Measurements from ENCODE around the gene RMDN3.

Gene RMDN3

DNA sequence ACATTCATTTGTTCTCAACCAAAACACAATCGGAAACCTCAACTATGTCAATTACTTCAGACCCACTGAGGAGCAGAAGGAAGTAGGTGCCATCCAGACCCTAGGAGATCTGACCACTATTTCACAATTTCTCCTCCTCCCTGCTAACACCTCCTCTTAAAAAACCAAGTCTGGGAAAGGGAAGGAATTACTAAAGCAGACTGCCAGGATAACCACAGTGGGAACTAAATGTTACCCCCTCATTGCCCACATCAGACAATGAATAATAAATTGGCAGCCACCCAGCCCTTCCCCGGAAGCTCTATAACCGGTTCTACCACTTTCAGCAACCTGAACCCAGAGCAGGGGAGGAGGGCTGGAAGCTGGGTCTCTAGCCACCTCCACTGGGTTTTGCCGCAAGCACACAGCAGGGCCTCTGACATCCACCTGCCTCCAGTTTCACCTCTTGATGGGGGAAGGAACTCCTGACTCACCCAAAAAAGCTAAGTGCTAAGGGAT, 32.3 kb upstream of the RMDN3 start:
- no peaks in the 10 kb centered on the region for H3K9me3 ChIP-seq (ENCODE audit: insufficient read depth, low read length, severe bottlenecking)
- no peaks in the 10 kb centered on the region for H3K27me3 ChIP-seq (ENCODE audit: insufficient read depth, low read length, poor library complexity)
- peak overlapping the region; percentile 43 for H3K27ac ChIP-seq (ENCODE audit: low read length)
- peaks cover 36% of the 10 kb centered on the region for H3K79me2 ChIP-seq (ENCODE audit: insufficient read depth, low read length)
- peaks cover 2% of the 10 kb centered on the region; the same call in 1 of the 2 replicates for H3K36me3 ChIP-seq (ENCODE audit: insufficient read depth, low read length)
- H3K4me2 ChIP-seq (ENCODE audit: insufficient read depth, low read length) = peak overlapping the region; percentile 23; the same call in 1 of the 2 replicates
- H3K9ac ChIP-seq (ENCODE audit: low read depth, low read length) = no peak overlapping the region
- no peak for TF ChIP-seq CTCF (IDR thresholded peaks at IDR 0.05; ENCODE audit: borderline replicate concordance, extremely low read depth, low read length, poor library complexity, severe bottlenecking)
- no peak for TF ChIP-seq EZH2 (IDR thresholded peaks at IDR 0.05; ENCODE audit: borderline replicate concordance, low read depth, low read length, severe bottlenecking)
- ATAC-seq (ENCODE audit: insufficient read depth, low read depth) (peak; percentile 85), DNase-seq (peak; percentile 80)
- H3K4me3 ChIP-seq (ENCODE audit: low read depth in 1 of 2, low read length in 2 of 2) = no peak overlapping the region
- peaks cover 36% of the 10 kb centered on the region; the same call in 1 of the 2 replicates for H4K20me1 ChIP-seq (ENCODE audit: insufficient read depth, low read length)
- H3K4me1 ChIP-seq (ENCODE audit: insufficient read depth, low read length) = peaks cover 33% of the 10 kb centered on the region
- H2AFZ ChIP-seq (ENCODE audit: low read depth, low read length) = no peak overlapping the region

DNA sequence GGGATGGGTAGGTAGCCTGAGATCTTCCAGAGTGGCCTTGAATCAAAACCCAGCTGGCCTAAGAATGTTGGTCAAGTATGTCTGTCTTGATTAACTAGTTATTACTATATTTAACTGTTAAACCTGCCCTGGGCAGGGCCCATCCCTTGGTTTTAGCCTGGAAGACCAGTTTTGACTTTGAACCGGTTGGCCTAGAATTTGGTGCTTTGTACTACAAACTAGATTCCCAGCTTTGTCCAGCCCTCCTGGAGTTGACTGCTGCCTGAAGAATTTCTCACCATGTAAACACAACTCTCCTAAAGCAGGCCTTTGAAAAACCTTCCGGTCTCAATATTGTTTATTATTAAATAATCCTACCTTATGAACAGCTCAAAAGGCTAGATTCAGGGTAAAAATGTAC, 30.8 kb upstream of the RMDN3 start:
- no peak overlapping the region for H2AFZ ChIP-seq (ENCODE audit: low read depth, low read length)
- H3K4me3 ChIP-seq (ENCODE audit: low read depth in 1 of 2, low read length in 2 of 2) = no peak overlapping the region
- H4K20me1 ChIP-seq (ENCODE audit: insufficient read depth, low read length) = peaks cover 37% of the 10 kb centered on the region; the same call in 1 of the 2 replicates
- peaks cover 2% of the 10 kb centered on the region; the same call in 1 of the 2 replicates for H3K36me3 ChIP-seq (ENCODE audit: insufficient read depth, low read length)
- H3K27ac ChIP-seq (ENCODE audit: low read length) = no peak overlapping the region
- H3K4me1 ChIP-seq (ENCODE audit: insufficient read depth, low read length) = peaks cover 33% of the 10 kb centered on the region
- no peak overlapping the region for H3K4me2 ChIP-seq (ENCODE audit: insufficient read depth, low read length)
- TF ChIP-seq CTCF (IDR thresholded peaks at IDR 0.05; ENCODE audit: borderline replicate concordance, extremely low read depth, low read length, poor library complexity, severe bottlenecking) (no peak), EZH2 (IDR thresholded peaks at IDR 0.05; ENCODE audit: borderline replicate concordance, low read depth, low read length, severe bottlenecking) (no peak)
- no peaks in the 10 kb centered on the region for H3K9me3 ChIP-seq (ENCODE audit: insufficient read depth, low read length, severe bottlenecking)
- ATAC-seq (ENCODE audit: insufficient read depth, low read depth) (no peak), DNase-seq (no peak)
- H3K9ac ChIP-seq (ENCODE audit: low read depth, low read length) = no peak overlapping the region
- peaks cover 32% of the 10 kb centered on the region for H3K79me2 ChIP-seq (ENCODE audit: insufficient read depth, low read length)
- H3K27me3 ChIP-seq (ENCODE audit: insufficient read depth, low read length, poor library complexity) = no peaks in the 10 kb centered on the region

- TF ChIP-seq EZH2 (IDR thresholded peaks at IDR 0.05; ENCODE audit: borderline replicate concordance, low read depth, low read length, severe bottlenecking) = no peak
- TF ChIP-seq CTCF (IDR thresholded peaks at IDR 0.05; ENCODE audit: borderline replicate concordance, extremely low read depth, low read length, poor library complexity, severe bottlenecking) = no peak
- H3K79me2 ChIP-seq (ENCODE audit: insufficient read depth, low read length) = peaks cover 29% of the 10 kb centered on the region
- peaks cover 37% of the 10 kb centered on the region; the same call in 1 of the 2 replicates for H4K20me1 ChIP-seq (ENCODE audit: insufficient read depth, low read length)
- no peaks in the 10 kb centered on the region for H3K9me3 ChIP-seq (ENCODE audit: insufficient read depth, low read length, severe bottlenecking)
- peaks cover 33% of the 10 kb centered on the region for H3K4me1 ChIP-seq (ENCODE audit: insufficient read depth, low read length)
- DNase-seq (no peak), ATAC-seq (ENCODE audit: insufficient read depth, low read depth) (no peak)
- H2AFZ ChIP-seq (ENCODE audit: low read depth, low read length) = no peak overlapping the region
- H3K27ac ChIP-seq (ENCODE audit: low read length) = no peak overlapping the region
- H3K27me3 ChIP-seq (ENCODE audit: insufficient read depth, low read length, poor library complexity) = no peaks in the 10 kb centered on the region
- H3K4me3 ChIP-seq (ENCODE audit: low read depth in 1 of 2, low read length in 2 of 2) = no peak overlapping the region
- no peak overlapping the region for H3K4me2 ChIP-seq (ENCODE audit: insufficient read depth, low read length)
- no peak overlapping the region for H3K9ac ChIP-seq (ENCODE audit: low read depth, low read length)
- peaks cover 2% of the 10 kb centered on the region; the same call in 1 of the 2 replicates for H3K36me3 ChIP-seq (ENCODE audit: insufficient read depth, low read length)
Observed at GRCh38 chr15:40785164-40785563, 30.1 kb upstream of the RMDN3 start.
